Limb (tissue), 2 donors: ENCODE data around the gene CDK6.
A peak's percentile ranks its signal among the peaks of the same experiment; 100 is the strongest.
"Not testable (repeated sequence)": the region's sequence is repeated elsewhere in the genome, so short reads cannot be mapped to it uniquely, and the experiment has no call there.

Experiments
- DNase-seq, 2 donors: peaks; one replicate each; pipeline ENCODE4 v3.0.0-alpha.2; 2016; ENCODE audit errors: extremely low spot score in 2 of 2

Gene CDK6

DNA sequence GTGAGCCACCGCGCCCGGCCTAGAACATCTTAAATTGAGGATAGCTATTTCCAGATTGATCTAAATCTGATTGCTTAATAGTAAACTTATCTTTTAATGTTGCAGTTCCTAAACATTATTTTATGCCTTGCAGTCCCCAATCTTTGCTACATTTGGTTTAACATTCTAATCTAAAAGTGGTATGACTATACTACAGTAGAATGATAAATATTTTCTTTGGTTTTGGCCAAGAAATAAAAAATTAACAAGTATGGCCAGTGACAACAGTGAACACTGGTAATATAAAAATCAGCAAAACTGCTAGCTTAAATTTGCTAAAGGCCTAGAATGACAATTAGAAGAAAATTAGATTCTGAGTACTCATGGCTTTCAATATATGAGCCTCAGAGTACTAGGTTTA, 73.5 kb downstream of the CDK6 start:
- no peak for DNase-seq

DNA sequence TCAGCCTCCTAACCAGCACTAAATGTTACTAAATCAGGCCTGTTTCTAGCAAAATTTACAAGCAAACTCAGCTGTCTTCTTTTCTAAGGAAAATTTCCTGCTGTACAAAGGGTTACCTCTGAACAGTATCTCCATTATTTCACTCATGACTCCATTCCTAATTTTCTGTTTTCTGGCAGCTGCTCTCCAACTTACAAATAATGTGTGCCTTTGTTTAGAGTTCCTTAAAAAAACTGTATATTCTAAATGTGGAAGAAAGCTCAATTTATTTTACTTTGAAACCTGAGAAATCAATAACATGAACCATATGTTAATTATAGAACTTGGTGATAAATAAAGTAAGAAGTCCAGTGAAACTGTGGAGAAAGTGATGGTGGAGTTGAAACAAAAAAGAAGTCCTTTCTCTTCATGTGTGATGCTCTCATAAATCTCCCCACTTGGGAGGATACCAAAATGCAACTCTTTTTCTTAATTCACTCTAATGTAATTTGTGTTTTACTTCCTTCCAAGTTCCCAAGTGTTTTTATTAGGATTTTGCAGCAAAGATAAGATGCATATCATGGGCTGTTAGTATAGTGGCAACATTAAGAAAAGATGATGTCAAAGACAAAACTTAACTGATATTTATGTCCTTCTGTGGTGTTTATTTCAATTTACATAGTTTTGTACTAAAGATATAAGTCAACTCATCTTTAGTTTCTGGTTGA, 74.8 kb downstream of the CDK6 start:
- DNase-seq = no peak

- no peak for DNase-seq
Measured at GRCh38 chr7:92758796-92759431, 77.5 kb downstream of the CDK6 start.

GRCh38 chr7:92757311-92757910, 79.0 kb downstream of the CDK6 start:
- not testable (repeated sequence) for DNase-seq

- no peak for DNase-seq
Measured at GRCh38 chr7:92755680-92756079, 80.7 kb downstream of the CDK6 start.

- DNase-seq = peak; percentile 53 to 56
Measured at GRCh38 chr7:92754919-92755581, 81.3 kb downstream of the CDK6 start.

GRCh38 chr7:92753614-92754013, 82.8 kb downstream of the CDK6 start:
- DNase-seq = no peak

DNA sequence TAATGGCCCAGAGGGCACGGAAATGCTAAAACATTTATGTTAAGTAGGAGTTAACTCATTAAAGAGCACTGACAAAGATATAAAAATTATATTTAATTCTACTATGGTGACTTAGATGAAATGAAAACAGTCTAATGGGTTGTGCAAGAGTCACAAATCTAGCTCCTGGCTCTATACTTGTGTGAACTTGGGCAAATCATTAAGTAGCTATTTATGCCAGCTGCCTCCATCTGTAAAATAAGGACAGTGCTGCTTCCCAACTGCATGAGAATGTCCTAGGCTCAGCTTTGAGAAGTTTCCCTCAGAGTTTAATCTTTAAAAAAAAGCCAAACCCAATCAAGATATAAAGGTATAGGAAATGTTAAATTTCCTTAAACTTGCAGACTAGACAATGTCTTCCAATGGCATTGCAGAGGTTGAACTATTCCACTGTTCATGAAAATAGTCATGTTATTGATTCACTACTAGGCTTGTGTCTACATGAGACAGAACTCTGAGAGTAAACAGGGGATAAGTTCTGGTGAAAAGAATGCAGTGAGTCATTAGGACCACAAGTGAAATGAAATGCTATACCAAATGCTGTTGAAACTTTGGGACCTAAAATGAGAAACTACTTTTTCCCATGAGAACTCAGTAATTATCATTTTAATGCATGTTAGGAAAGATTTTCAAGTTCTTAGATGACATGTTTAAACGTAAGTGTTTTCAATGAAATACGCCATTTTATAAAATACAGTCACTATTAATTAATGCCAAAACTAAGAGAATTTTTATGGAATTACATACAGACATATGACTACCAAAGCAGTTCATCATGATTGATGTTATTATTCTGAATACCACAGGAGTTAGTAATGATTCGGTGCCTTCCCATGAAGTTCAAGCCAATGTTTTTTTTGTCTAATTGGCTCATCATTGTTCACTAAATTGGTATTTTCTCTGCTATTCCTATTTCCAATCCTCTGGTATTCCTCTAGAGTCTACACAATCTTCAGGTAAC, 84.2 kb downstream of the CDK6 start:
- DNase-seq = peak in 1 of 2 donors; percentile 17

DNA sequence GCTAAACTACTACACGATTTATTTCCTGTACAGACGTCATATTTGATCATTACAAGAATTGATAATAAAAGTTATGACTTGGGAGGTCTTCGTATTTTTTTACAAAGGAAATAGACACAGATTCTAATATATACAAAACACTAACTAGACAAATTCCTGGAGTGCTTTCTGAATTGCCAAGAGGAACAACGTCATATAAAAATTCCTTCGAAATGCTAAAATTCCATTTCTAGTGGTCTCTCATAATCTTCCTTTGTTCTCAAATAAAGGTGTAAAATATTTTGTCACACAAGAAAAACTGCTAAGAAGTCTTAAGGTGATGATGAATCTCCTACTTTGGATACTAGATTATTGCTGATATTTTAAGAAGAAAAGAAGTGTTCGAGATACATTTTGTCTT, 85.4 kb downstream of the CDK6 start:
- no peak for DNase-seq

DNA sequence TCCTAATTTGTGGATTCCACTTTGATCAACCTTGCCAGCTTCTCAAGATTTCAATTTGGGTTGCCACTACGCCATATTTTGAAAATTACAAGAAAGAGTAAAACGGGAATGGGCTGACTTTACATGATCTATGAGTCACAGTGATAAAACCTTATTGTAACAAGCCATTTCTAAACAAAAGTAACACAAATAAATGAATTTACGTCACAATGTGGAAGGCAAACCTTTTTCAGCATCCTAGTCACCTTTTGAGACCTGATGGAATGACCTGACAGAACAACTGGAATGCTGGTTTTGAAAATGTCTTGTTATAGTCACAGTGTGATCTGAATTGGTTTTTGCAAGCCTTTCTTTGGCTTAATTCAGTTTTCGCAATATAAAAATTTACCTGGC, 85.9 kb downstream of the CDK6 start:
- DNase-seq = no peak

DNA sequence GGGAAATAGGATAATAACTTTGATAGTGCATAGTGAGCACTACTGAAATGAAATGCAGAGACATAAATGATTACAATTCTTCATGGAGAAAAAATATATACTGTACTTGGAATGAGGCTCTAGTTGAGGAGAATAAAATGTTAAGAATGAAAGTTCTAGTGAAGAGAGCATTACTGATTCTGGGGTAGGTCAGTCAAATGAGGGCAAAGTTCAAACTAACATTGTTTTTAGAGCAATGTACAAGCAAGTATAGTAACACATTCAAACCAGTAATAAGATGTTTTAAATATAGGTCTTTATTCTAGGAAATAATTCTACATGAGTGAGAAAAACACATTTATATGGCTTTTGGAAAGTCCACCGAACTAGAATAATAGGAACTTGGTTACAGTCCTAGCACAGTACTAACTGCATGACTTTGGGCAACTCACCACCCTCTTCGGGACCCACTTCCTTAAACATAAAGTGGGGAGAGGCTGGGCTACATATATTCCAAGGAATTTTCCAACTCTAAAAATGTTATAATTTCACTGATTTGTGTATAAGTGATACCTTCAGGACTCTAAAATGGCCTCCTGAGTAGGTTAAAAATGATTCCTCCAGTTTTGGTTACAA, 86.4 kb downstream of the CDK6 start:
- DNase-seq = no peak

DNA sequence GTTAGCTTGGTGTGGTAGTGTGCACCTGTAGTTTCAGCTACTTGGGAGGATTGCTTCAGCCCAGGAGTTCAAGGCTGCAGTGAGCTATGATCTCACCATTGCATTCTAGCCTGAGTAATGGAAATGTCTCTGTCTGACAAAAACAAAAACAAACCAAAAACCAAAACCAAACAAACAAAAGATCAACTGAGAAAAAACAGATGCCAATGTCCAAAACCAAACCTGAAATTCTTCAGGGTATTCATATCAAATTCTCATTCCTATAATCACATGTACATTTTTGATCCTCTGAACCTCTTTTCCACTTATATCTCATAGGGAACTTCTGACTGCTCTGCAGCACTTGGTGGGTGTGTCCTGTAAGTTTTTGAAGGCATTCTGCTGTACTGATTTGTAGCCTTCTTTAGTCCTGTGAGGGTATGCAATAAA, 87.0 kb downstream of the CDK6 start:
- no peak for DNase-seq

DNA sequence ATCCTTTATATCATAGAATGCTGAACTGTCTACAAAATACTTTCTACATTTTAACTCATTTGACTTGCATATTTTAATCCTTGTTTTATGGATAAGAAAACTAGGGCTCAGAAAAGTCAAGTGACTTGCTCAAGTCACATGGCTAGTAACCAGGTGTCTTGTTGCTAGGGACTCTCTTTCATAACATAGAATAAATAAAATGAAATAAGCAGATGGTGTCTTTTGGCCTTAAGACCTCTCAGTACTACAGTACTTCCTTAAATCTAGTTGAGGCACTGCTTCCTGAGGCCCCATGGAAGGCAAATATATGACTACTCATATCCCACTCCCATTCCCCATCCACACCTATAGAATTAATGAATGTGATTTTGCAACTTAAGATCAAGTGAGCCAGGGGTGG, 87.9 kb downstream of the CDK6 start:
- no peak for DNase-seq

DNA sequence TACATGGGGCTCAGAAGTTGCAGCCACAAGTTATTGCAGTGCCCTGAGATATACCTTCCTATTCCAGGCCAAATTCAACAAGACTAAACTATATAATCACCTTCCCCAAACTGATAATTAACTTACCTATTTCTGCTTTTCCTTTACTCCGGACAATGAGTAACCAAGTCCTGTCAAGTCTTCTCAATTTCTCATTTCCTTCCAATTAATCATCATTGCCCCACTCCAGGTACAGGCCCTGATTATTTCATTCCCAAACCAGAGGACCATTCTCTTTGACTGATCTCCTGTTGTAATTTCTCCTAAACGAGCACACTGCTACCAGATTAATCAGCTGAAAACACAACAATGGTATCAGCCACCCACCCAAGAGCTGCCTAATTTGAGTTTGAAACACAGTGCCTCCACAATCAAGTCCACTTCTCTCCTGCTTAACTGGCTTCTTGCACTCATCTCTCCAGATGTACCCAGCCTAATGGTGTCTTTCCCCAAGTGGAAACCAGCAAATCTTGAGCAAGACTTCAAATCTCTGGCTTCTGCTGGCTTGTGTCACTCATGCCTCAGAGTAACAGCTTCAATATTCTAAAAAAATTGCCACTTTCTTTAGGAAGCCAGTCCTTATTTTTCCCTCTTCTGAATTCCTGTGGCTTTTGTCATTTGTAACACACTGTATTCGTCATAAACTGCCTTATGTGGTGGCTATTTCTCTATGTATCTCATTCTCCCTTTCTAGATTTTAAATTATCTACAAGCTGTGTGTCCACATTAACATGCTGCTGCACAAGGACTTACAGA, 89.1 kb downstream of the CDK6 start:
- no peak for DNase-seq

- DNase-seq = no peak
Measured at GRCh38 chr7:92745241-92745640, 91.1 kb downstream of the CDK6 start.

DNA sequence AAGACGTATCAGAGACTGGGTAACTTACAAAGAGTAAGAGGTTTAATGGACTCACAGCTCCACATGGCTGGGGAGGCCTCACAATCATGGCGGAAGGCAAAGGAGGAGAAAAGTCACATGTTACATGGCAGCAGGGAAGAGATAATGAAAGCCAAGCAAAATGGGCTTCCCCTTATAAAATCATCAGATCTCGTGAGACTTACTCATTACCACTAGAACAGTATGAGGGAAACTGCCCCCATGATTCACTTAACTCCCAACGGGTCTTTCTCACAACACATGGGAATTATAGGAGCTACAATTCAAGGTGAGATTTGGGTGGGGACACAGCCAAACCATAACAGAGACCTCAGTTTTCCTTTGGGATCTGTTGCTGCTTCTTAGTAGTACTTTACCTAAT, 92.2 kb downstream of the CDK6 start:
- not testable (repeated sequence) for DNase-seq

DNA sequence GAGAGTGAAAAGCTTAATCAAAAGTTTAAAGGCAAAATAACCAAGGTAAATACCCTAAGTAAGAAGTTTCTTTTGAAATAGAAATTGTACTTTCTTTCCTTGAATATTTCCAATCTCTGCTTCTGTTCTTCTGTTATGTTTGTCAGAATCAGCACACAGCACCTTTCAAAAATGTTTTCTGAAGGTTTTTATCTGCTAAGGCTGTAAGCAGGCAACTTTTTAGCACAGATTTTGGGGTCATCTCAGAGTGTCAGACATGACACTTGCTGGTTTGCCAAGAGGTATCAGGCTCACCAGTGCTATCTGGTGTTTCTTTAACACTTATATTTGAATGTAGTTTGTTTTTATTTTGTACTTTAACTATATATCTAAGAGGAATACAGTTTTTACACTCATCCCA, 94.2 kb downstream of the CDK6 start:
- no peak for DNase-seq

GRCh38 chr7:92740700-92741126, 95.7 kb downstream of the CDK6 start:
- no peak for DNase-seq

DNA sequence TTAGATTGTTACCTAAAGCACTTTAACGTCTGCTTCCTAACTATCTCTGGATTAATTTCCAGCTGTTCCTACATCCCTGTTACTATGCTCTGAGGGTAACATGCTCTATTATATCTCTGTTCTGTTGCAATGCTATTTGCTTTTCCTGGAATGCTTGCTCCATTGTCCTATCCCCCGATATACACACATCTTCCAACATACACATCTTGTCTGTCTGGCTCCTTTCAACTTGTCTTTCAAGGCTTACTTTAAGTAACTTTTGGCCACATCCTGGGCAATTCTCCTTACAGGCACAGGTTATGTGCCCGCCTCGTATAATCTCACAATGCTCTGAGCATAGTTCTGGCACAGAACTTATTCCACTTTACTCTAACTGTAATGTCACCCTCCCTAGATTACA, 96.2 kb downstream of the CDK6 start:
- DNase-seq = no peak

DNA sequence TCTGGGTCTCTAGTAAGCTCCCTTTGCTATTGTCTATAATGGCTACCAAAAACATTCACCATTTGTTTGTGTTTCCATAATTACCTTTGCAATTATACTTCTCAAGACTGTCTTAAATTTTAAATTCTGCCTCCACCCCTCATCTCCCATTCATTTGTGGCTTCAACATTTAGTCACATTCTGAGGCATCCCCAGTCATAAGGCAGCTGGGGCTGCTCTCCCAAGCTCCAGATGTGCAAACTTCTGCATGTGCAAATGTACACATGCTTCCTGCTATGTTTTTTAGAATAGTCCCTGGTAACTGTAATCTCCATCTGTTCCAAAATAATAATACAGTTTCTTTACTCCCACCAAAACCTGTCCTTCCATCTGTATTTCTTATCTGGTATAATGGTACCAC, 97.3 kb downstream of the CDK6 start:
- no peak for DNase-seq
